ENCODE results near the gene LITAFD.

DNA sequence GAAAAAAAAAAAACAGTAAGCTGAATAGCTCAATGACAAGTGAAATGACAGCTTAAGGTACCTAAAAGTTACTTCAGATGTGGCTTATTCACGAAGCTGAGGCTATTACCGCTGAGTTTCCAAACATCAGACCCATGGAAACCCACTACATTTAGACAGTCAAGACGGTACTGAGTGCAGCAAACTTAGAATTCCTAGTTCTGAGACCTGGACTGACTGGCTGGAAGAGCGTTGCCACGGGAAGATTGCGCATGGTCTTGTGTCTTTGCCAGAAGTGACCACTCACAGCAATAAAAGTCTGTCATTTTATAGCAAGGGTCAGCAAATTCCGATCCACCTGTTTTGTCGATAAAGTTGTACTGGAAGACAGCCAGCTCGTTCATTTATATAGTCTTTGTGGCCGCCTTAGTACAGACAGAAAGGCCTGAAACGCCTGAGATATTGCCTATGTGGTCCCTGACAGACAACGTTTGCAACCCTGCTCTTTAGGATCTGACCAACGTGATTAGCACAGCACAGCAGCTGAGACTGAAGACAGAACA, 19.2 kb downstream of the LITAFD start:
- TF ChIP-seq EP300 (IDR thresholded peaks at IDR 0.05; ENCODE audit: borderline replicate concordance in 1 of 2, low read depth in 1 of 2, low read length in 1 of 2) = no peak
- TF ChIP-seq CTCF (IDR thresholded peaks at IDR 0.05) = no peak
- no peak for TF ChIP-seq POLR2AphosphoS5 (IDR thresholded peaks at IDR 0.05; ENCODE audit: low read depth, low read length)
- no peak for TF ChIP-seq CHD2 (IDR thresholded peaks at IDR 0.05; ENCODE audit: low read length, partially characterized antibody)
